GM12875 (cell line): Measurements from ENCODE around the gene TOR4A.

Experiments used
- H3K4me3 ChIP-seq: one replicate; pipeline ENCODE4 v1.5.1; 2011; ENCODE audit warnings: low read depth, low read length, control low read depth
- TF ChIP-seq, protein P1 (sequence below): IDR thresholded peaks from 2 replicates; pipeline ENCODE4 v1.5.1; 2011; ENCODE audit warnings: low read depth, mild to moderate bottlenecking, control low read depth, inconsistent platforms, low read length, moderate library complexity, borderline replicate concordance; ENCODE audit not compliant: insufficient read depth

TOR4A gene

DNA sequence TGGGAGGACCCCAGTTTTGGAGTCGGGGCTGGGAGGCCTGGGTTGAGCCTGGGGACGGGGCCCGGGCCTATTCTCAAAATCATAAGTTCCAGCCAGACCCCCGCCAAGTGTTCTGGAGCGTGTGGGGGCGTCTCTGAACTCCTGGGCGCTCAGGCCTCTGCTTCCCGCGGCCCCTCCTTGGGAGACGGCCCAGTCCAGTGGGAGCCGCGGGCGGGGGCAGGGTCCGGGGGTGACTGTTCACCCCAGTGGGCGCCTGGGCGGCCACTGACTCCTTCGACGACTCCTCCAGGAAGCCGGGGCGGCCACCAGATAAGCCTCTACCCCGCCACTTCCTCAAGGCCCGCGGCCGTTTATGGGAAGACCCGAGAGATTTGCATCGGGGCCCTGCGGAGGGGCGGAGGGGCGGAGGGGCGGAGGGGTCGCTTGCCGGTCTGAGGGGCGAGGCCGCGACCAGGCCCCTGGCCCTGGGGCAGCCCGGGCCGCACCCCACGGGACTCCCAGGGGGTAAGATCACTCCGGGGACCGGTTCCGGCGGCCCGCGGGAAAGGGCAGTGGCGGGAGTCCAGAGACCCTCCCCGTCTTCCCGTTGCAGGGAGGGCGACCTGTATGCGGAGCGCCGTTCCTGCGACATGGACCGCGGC, 655 bp downstream of the TOR4A start:
- peak overlapping the region; percentile 68 for H3K4me3 ChIP-seq
- TF ChIP-seq, protein P1, sequence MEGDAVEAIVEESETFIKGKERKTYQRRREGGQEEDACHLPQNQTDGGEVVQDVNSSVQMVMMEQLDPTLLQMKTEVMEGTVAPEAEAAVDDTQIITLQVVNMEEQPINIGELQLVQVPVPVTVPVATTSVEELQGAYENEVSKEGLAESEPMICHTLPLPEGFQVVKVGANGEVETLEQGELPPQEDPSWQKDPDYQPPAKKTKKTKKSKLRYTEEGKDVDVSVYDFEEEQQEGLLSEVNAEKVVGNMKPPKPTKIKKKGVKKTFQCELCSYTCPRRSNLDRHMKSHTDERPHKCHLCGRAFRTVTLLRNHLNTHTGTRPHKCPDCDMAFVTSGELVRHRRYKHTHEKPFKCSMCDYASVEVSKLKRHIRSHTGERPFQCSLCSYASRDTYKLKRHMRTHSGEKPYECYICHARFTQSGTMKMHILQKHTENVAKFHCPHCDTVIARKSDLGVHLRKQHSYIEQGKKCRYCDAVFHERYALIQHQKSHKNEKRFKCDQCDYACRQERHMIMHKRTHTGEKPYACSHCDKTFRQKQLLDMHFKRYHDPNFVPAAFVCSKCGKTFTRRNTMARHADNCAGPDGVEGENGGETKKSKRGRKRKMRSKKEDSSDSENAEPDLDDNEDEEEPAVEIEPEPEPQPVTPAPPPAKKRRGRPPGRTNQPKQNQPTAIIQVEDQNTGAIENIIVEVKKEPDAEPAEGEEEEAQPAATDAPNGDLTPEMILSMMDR: no peak

DNA sequence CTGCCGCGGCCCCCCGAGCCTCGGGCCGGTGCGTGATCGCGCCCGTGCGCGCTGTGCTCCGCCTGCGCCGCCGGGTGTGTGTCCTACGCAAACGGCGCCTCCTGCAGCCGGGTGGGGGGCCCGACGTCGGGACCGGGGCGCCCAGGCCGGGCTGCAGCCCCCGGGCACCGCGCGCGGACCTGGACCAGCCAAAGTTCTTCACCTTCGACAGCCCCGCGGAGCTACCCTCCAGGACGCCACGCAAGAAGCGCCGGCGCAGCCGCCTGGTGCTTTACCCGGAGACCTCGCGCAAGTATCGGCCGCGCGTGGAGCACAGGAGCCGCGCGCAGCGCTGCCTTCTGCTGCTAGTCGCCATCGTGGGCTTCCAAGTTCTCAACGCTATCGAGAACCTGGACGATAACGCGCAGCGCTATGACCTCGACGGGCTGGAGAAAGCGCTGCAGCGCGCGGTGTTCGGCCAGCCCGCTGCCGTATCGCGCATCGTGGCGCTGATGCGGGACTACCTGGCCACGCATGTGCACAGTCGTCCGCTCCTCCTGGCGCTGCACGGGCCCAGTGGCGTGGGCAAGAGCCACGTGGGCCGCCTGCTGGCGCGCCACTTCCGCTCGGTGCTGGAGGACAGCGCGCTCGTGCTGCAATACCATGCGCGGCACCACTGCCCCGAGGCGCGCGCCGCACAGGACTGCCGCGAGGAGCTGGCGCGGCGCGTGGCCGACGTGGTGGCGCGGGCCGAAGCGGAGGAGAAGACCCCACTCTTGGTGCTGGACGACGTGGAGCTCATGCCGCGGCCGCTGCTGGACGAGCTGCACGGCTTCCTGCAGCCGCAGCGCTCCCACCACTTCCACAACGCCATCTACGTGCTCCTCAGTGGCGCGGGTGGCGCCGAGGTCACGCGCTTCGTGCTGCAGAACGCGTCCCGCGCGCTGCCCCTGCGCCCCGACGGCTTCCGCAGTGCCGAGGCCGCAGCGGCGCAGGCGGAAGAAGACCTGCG, 1.5 kb downstream of the TOR4A start:
- TF ChIP-seq, protein P1: no peak
- H3K4me3 ChIP-seq: no peak overlapping the region

DNA sequence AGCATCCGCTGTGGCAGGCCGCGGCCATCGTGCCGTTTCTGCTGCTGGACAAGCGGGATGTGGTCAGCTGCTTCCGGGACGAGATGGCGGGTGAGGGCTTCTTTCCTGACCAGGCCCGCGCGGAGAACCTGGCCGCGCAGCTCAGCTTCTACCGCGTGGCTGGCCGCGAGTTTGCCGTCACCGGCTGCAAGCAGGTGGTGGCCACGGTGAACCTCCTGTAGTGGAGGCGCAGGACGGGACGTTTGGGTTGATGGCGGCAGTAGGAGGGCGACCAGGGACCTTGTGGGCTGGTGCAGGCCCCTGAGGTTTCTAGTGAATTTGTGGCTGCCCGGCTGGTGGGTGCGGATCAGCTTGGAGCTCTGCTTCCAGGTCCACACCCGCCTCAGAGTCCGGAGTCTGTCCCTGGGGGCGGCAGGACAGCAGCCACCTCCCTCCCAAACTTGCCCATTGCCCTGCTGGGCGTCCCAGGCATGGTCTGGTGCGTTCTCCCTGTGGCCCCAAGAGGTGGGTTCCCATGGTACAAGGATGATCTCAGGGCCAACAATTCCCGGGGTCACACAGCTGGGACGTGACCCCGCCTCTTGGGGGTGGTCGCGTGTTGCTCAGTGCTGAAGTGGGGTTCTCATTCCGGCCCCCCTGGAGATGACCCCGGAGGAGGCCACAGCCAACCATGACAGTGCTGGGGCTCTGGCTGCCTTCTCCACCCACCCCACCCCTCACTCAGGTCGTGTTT, 2.4 kb downstream of the TOR4A start:
- TF ChIP-seq, protein P1: no peak
- H3K4me3 ChIP-seq: no peak overlapping the region

DNA sequence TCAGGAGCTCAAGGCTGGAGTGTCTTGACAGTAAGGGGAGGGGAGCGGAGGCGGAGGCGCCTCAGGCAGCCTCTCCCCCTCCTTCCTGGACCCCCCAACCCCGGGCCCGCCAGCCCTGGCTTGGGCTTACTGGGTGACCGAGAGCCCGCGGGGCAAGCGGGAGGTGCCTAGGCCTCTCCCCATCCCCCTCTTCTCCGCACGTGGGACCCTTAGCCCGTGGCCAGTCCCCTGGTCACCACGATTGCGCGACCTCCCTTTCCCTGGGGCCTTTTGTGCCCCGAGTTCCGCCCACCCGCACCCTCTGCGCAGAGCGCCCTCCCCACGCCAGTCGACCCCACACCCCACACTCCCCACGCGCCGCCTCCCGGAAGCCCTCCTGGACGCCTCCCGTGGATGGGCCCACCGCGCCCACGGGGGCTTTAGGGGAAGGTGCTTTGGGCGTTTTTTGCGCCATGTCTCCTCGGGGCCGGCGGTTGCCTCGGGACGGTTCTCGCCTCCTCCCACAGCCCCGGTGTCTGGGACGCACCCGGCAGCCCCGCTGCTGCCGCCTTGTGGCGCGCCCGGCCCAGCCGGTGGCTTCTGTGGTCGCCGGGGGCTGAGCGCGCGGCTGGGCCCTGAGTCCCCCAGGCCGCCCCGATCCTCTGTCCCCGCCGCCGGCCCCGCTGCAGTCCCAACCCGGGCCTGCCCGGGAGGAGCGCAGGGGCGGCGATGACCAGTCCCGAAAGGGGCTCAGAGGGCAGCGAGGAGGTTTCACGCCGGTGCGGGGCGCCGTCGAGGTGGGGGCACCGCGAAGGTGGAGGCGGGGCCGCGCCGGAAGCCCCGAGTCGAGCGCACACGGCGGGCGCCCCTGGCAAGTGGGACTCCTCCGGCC, 3.2 kb downstream of the TOR4A start:
- TF ChIP-seq, protein P1: peak; percentile 49; the same call in 1 of the 2 replicates
- peak overlapping the region; percentile 5 for H3K4me3 ChIP-seq

DNA sequence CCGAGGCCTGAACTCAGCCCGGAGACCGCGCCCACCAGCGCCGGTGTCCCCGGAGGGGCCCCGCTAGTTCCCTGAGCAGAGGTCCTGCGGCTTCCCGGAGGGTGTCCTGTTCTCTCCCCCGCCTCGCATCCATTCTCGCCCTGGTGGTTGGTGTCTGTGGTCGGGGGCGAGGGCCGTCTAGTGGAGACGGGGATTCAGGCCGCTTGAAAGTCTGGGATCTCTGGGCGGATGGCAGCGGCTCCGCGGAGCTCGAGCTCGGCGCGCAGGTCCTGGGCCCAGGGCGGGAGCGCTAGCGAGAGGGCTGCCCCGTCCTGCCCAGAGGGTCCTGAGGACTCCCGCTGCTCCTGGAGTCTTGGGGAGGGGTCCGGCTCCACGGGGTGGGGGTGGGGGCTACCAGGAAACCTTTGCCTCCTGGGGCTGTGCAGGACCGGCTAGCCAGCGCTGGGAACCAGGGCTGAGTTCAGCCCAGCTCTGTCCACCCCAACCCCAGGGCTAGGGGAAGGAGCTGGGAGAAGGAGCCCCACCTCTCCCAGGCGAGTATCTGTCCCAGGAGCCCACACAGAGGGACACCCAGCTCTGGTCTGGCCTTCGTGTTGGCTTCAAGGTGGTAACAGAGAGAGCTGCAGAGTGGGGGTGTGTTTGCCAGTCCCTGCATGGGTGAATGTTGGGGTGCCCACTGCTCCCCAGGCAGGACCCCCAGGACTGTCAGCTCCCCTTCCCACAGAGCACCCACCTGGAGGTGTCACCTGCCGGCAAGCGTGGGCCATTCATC, 4.0 kb downstream of the TOR4A start:
- TF ChIP-seq, protein P1: no peak
- H3K4me3 ChIP-seq: no peak overlapping the region

DNA sequence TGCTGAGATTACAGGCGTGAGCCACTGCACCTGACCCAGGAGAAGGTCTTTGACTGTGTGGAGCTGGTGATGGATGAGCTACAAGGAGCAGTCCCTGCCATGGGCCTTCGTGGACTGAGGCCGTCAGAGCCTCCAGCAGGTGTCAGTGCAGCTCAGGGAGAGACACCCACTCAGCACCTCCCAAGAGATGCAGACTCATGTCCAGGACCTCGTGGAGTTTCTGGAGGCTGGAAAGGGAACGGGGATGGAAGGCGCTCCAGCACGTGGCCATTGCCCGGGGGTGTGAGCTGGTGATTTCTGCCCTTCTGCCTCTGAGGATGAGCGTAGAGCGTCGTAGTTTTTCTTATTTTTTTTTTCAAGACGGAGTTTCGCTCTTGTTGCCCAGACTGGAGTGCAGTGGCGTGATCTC, 9.5 kb downstream of the TOR4A start:
- TF ChIP-seq, protein P1: peak; percentile 56

More for the DNA sequence above, 9.5 kb downstream of the TOR4A start:
- H3K4me3 ChIP-seq: no peak overlapping the region
